ENCODE data around the gene TIGD2.

DNA sequence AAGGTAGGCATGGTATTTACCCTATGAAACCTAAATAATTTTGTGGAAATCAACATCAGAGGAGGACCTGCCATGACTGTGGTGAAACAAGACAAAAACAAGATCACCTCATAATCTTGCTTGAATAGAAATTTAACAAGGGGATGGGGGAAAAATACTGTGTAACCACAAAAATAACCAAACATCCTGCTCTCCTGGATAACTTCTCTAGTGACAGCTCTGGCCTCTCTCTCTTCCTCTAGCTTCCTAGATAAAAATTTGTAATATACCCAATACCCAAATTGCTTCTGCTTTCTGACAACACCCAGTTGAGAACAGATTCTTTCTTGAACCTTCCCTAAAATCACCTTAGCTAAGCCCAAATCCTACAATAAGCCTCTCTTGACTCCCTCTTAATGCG is 11.9 kb upstream of the TIGD2 start:
- TF ChIP-seq, protein P1, sequence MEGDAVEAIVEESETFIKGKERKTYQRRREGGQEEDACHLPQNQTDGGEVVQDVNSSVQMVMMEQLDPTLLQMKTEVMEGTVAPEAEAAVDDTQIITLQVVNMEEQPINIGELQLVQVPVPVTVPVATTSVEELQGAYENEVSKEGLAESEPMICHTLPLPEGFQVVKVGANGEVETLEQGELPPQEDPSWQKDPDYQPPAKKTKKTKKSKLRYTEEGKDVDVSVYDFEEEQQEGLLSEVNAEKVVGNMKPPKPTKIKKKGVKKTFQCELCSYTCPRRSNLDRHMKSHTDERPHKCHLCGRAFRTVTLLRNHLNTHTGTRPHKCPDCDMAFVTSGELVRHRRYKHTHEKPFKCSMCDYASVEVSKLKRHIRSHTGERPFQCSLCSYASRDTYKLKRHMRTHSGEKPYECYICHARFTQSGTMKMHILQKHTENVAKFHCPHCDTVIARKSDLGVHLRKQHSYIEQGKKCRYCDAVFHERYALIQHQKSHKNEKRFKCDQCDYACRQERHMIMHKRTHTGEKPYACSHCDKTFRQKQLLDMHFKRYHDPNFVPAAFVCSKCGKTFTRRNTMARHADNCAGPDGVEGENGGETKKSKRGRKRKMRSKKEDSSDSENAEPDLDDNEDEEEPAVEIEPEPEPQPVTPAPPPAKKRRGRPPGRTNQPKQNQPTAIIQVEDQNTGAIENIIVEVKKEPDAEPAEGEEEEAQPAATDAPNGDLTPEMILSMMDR (IDR thresholded peaks at IDR 0.05; ENCODE audit: insufficient read depth, low read length, poor library complexity, severe bottlenecking): no peak
- no peak for TF ChIP-seq EZH2phosphoT487 (conservative IDR thresholded peaks at IDR 0.05; ENCODE audit: low read length)
